ENCODE measurements around the gene IL1RAPL1. TPM values are rescaled to one million over a fixed set of nuclear protein-coding genes. Genes with fewer than 3 reads are reported as not detected.

Gene IL1RAPL1
- total and polyA plus RNA-seq, 2 donors (not counting 3 experiments of a cell fraction or from before 2014, with no cell fraction given): 0.79 to 1.3 TPM

DNA sequence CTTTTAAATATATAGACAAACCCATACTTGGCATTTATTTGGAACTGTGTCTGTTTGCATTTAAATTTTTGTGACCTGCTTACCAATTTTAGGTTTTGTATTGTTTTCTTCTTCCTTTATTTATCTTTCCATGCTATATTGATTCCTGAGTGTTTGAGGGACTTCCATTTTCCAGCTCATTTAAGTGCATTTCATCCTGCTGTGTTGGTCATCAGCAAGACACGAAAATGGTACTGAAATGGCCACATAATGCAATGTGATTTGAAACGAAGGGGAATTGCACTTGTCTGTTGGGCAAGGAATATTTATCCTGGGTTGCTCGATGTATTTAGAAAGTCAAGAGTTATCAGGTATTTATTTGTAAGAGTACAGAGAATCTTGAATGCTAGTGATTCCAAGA lies 1103.8 kb downstream of the IL1RAPL1 start:
- TF ChIP-seq, protein P1, sequence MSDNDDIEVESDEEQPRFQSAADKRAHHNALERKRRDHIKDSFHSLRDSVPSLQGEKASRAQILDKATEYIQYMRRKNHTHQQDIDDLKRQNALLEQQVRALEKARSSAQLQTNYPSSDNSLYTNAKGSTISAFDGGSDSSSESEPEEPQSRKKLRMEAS (IDR thresholded peaks at IDR 0.05; ENCODE audit: insufficient read depth, insufficient read length): no peak
- TF ChIP-seq FOS (IDR thresholded peaks at IDR 0.05; ENCODE audit: borderline replicate concordance, insufficient read depth, low read length): no peak
- no peak for TF ChIP-seq POLR2AphosphoS5 (IDR thresholded peaks at IDR 0.05; ENCODE audit: insufficient read depth, low read depth, low read length)
- TF ChIP-seq MYC (IDR thresholded peaks at IDR 0.05; ENCODE audit: low read depth, low read length): no peak
- TF ChIP-seq POLR2A (IDR thresholded peaks at IDR 0.05; ENCODE audit: low read depth, low read length): no peak
- TF ChIP-seq CTCF (IDR thresholded peaks at IDR 0.05; ENCODE audit: extremely low read depth in 1 of 2, insufficient read depth in 1 of 2, low read depth in 1 of 2, low read length in 2 of 2): no peak
- no peak for TF ChIP-seq JUN (IDR thresholded peaks at IDR 0.05; ENCODE audit: borderline replicate concordance, insufficient read depth, insufficient read length, low read depth)
- TF ChIP-seq EZH2 (IDR thresholded peaks at IDR 0.05; ENCODE audit: borderline replicate concordance, low read depth, low read length, severe bottlenecking): no peak
- TF ChIP-seq GATA2 (IDR thresholded peaks at IDR 0.05; ENCODE audit: insufficient read depth, insufficient read length, low read depth, low read length): no peak
- ChIA-PET POLR2A (no interaction called here), CTCF (no interaction called here)
- Histone ChIP-seq H3K4me3 (replicated peaks in 1 of 3; ENCODE audit: insufficient read depth in 1 of 3, low read depth in 1 of 3, low read length in 3 of 3) (no peak overlapping the region), H3K36me3 (ENCODE audit: control insufficient read depth in 2 of 2, extremely low read depth in 1 of 2, insufficient read depth in 2 of 2, low read length in 2 of 2) (no peaks in the 10 kb centered on the region), H3K79me2 (ENCODE audit: control insufficient read depth, insufficient read depth, low read length) (no peaks in the 10 kb centered on the region), H3K9me1 (replicated peaks; ENCODE audit: control insufficient read depth, extremely low read depth, insufficient read depth, low read length) (no peaks in the 10 kb centered on the region), H3K9me3 (replicated peaks; ENCODE audit: control insufficient read depth, insufficient read depth, low read length) (no peaks in the 10 kb centered on the region), H3K4me1 (ENCODE audit: control insufficient read depth, extremely low read depth, insufficient read depth, low read length) (peaks cover 5% of the 10 kb centered on the region), H3K4me2 (ENCODE audit: insufficient read depth, low read length) (no peak overlapping the region), H4K20me1 (replicated peaks; ENCODE audit: control insufficient read depth, extremely low read depth, insufficient read depth, low read length) (no peaks in the 10 kb centered on the region), H2AFZ (ENCODE audit: low read depth, low read length) (no peak overlapping the region), H3K9ac (replicated peaks; ENCODE audit: extremely low read depth, insufficient read depth, low read length) (no peak overlapping the region), H3K27ac (ENCODE audit: insufficient read depth, low read depth, low read length) (no peak overlapping the region), H3K27me3 (ENCODE audit: control insufficient read depth in 2 of 2, insufficient read depth in 2 of 2, low read length in 2 of 2) (no peaks in the 10 kb centered on the region)
- dilution Hi-C loops (cut with MboI; ENCODE audit: extremely low pct_ligation_motif_present, low sequenced_read_pairs) (no loop called here), intact Hi-C loops (cut with micrococcal nuclease) (no loop called here)
- no TSS peak for BruUV-seq (replicated peaks)
- no peak for DNase-seq (ENCODE audit: low read depth, low spot score)
- FAIRE-seq: no peak

All from endothelial cell of umbilical vein (primary cell).